Esophagus squamous epithelium (tissue), 4 donors: ENCODE data around the gene MYO1H.

Source experiments
- POLR2A ChIP-seq, 4 donors: fragments of 450-650 bp; IDR thresholded peaks; one replicate each; pipeline ENCODE4 v1.6.1; 2017; ENCODE audit warnings: antibody characterized with exemption in 4 of 4, mild to moderate bottlenecking in 4 of 4, moderate library complexity in 3 of 4
- TF ChIP-seq, protein P1 (sequence below), 6 experiments: fragments of 450-650 bp in 4 of 6; fragments of 200-600 bp in 2 of 6; sonication (generic) in 2 of 6; IDR thresholded peaks; one replicate each; pipeline ENCODE4 v1.5.1; 2016 to 2019; ENCODE audit warnings: antibody characterized with exemption in 6 of 6, mild to moderate bottlenecking in 4 of 6, moderate library complexity in 4 of 6

DNA sequence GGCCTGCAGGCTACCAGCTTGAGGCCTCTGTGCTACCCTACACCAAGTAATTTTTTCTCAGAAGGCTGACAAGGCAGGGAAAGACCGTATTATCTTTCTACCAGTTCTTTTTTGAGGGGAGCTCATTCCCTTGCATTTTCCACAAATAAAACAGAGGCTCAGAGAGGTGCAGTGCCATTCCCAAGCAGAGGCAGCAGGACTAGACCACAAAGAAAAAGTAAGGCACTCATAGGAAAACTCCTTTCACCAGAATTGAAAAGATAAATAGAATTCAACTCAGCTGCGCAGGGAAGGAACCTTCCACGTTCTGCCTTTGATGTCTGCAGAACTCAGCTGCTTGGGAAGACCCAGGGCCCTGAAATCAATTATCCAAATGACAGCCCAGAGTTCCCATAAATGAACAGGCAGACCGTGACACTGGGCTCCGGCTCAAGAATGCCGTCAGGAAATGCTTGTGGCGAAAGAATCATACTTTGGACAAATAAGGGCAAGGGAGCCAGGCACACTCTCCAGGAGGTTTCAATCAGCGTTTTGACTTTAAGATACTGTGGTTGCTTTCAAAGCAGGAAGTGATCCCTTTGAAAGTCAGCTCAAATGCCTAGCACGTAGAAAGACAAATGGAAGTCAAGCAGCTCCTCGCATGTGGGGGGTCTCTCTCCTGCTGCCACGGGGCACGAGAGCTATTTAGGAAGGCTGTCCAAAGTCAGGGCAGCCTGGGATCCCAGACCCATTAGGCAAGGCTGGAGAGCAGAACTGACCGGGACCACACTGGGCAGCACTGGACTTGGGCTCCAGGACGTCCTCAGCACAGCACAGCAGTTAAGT, 115.4 kb downstream of the MYO1H start:
- TF ChIP-seq, protein P1, sequence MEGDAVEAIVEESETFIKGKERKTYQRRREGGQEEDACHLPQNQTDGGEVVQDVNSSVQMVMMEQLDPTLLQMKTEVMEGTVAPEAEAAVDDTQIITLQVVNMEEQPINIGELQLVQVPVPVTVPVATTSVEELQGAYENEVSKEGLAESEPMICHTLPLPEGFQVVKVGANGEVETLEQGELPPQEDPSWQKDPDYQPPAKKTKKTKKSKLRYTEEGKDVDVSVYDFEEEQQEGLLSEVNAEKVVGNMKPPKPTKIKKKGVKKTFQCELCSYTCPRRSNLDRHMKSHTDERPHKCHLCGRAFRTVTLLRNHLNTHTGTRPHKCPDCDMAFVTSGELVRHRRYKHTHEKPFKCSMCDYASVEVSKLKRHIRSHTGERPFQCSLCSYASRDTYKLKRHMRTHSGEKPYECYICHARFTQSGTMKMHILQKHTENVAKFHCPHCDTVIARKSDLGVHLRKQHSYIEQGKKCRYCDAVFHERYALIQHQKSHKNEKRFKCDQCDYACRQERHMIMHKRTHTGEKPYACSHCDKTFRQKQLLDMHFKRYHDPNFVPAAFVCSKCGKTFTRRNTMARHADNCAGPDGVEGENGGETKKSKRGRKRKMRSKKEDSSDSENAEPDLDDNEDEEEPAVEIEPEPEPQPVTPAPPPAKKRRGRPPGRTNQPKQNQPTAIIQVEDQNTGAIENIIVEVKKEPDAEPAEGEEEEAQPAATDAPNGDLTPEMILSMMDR (IDR thresholded peaks at IDR 0.05) = no peak
- TF ChIP-seq POLR2A (IDR thresholded peaks at IDR 0.05) = peak in 1 of 4 donors; percentile 29
